Measurements from ENCODE around the gene KCNJ16. TPM values are rescaled to one million over a fixed set of nuclear protein-coding genes. Genes with fewer than 3 reads are reported as not detected.

KCNJ16 gene
- total RNA-seq, 1 experiment from 2014 or later, result not detected

- no TSS peak for BruUV-seq (replicated peaks)
Measured at GRCh38 chr17:70099294-70099693, 24.3 kb downstream of the KCNJ16 start.

GRCh38 chr17:70099884-70100283, 24.9 kb downstream of the KCNJ16 start:
- in situ Hi-C loops (cut with HindIII; ENCODE audit: low pct_unique_long_range_greater_than_20kb, low sequenced_read_pairs), result no loop called here
- Histone ChIP-seq H3K27me3 (ENCODE audit: control insufficient read depth, insufficient read depth, low read length) (no peaks in the 10 kb centered on the region), H3K27ac (ENCODE audit: low read length) (no peak overlapping the region), H3K9me3 (ENCODE audit: control insufficient read depth, insufficient read depth, low read depth, low read length) (no peaks in the 10 kb centered on the region), H3K4me3 (ENCODE audit: low read depth in 2 of 2, low read length in 2 of 2) (no peak overlapping the region), H3K36me3 (ENCODE audit: control insufficient read depth, insufficient read depth, low read length) (no peaks in the 10 kb centered on the region), H3K4me1 (ENCODE audit: control insufficient read depth, insufficient read depth, low read length) (no peaks in the 10 kb centered on the region)
- ATAC-seq, result no peak
- CTCF ChIA-PET, result no interaction called here
- no TSS peak for BruUV-seq (replicated peaks)
- DNase-seq (ENCODE audit: low read depth, low spot score), result no peak
- POLR2A ChIA-PET, result no interaction called here
- intact Hi-C loops (cut with micrococcal nuclease; ENCODE audit: unreplicated experiment), result no loop called here
- TF ChIP-seq TCF7L2 (IDR thresholded peaks at IDR 0.05; ENCODE audit: low read depth, low read length) (no peak), CTCF (IDR thresholded peaks at IDR 0.05) (no peak), SIN3A (IDR thresholded peaks at IDR 0.05; ENCODE audit: borderline replicate concordance, insufficient read depth, low read depth, low read length) (no peak), REST (IDR thresholded peaks at IDR 0.05; ENCODE audit: insufficient read depth in 1 of 2, low read depth in 2 of 2, low read length in 1 of 2) (no peak), POLR2AphosphoS5 (IDR thresholded peaks at IDR 0.05; ENCODE audit: low read depth, low read length) (no peak)

More at GRCh38 chr17:70099294-70099693, 24.3 kb downstream of the KCNJ16 start:
- no peaks in the 10 kb centered on the region for H3K27me3 ChIP-seq (ENCODE audit: control insufficient read depth, insufficient read depth, low read length)
- DNase-seq (ENCODE audit: low read depth, low spot score) (no peak), ATAC-seq (no peak)
- in situ Hi-C loops (cut with HindIII; ENCODE audit: low pct_unique_long_range_greater_than_20kb, low sequenced_read_pairs), result no loop called here
- POLR2A ChIA-PET, result no interaction called here
- CTCF ChIA-PET, result no interaction called here
- H3K4me1 ChIP-seq (ENCODE audit: control insufficient read depth, insufficient read depth, low read length), result no peaks in the 10 kb centered on the region
- no peak overlapping the region for H3K27ac ChIP-seq (ENCODE audit: low read length)
- no peaks in the 10 kb centered on the region for H3K9me3 ChIP-seq (ENCODE audit: control insufficient read depth, insufficient read depth, low read depth, low read length)
- TF ChIP-seq CTCF (IDR thresholded peaks at IDR 0.05) (no peak), REST (IDR thresholded peaks at IDR 0.05; ENCODE audit: insufficient read depth in 1 of 2, low read depth in 2 of 2, low read length in 1 of 2) (no peak), SIN3A (IDR thresholded peaks at IDR 0.05; ENCODE audit: borderline replicate concordance, insufficient read depth, low read depth, low read length) (no peak), TCF7L2 (IDR thresholded peaks at IDR 0.05; ENCODE audit: low read depth, low read length) (no peak), POLR2AphosphoS5 (IDR thresholded peaks at IDR 0.05; ENCODE audit: low read depth, low read length) (no peak)
- intact Hi-C loops (cut with micrococcal nuclease; ENCODE audit: unreplicated experiment), result no loop called here
- H3K4me3 ChIP-seq (ENCODE audit: low read depth in 2 of 2, low read length in 2 of 2), result no peak overlapping the region
- no peaks in the 10 kb centered on the region for H3K36me3 ChIP-seq (ENCODE audit: control insufficient read depth, insufficient read depth, low read length)
